A549 (cell line): ENCODE measurements around the gene ATP2A3. TPM values are rescaled to one million over a fixed set of nuclear protein-coding genes. Genes with fewer than 3 reads are reported as not detected.

Experiments
- ATAC-seq, 2 experiments: fragments of 200-7000 bp in 1 of 2; fragments of >200 bp in 1 of 2; cut with Nextera tagmentation in 1 of 2; cut with Tn5 transposase in 1 of 2; 3 replicates each; pipeline versions ENCODE4 v1.8.0 to v1.9.1; 2018 to 2020; ENCODE audit warnings: mild to moderate bottlenecking in 1 of 2, moderate library complexity in 1 of 2
- CTCF ChIA-PET: fragments of 300-600 bp; sonication (Branson Sonifier 250); formaldehyde crosslinking; extraction: SDS; loops from one replicate; lab custom pipeline; 2021; ENCODE audit warnings: antibody characterized with exemption, inconsistent platforms; lab: Yijun Ruan, JAX
- POLR2A ChIA-PET: fragments of 350-600 bp; formaldehyde crosslinking; extraction: SDS; loops from one replicate; lab custom pipeline; 2021; ENCODE audit warnings: antibody characterized with exemption, inconsistent platforms; lab: Yijun Ruan, JAX
- DNase-seq, 2 experiments: peaks; one replicate each; pipeline versions ENCODE4 v3.0.0 to v3.0.0-alpha.2; 2011 to 2016; ENCODE audit warnings: low read depth in 1 of 2, low spot score in 1 of 2
- FAIRE-seq: peaks from 2 replicates; lab custom pipeline; 2011; peaks lifted over from hg19 to GRCh38; lab: Jason Lieb, UNC
- H3K27ac ChIP-seq, 2 experiments: fragments of >200 bp; sonication (Bioruptor Twin); formaldehyde crosslinking; 3 replicates each; pipeline ENCODE4 v1.5.1; 2016 to 2017
- H3K4me1 ChIP-seq: fragments of >200 bp; sonication (Bioruptor Twin); formaldehyde crosslinking; 3 replicates; pipeline ENCODE4 v1.6.1; 2016
- H3K4me2 ChIP-seq: fragments of >200 bp; sonication (Bioruptor Twin); formaldehyde crosslinking; 3 replicates; pipeline ENCODE4 v1.6.1; 2016
- H3K4me3 ChIP-seq: fragments of >200 bp; sonication (Bioruptor Twin); formaldehyde crosslinking; 3 replicates; pipeline ENCODE4 v1.5.1; 2016
- H3K9me3 ChIP-seq: fragments of >200 bp; sonication (Bioruptor Twin); formaldehyde crosslinking; 3 replicates; pipeline ENCODE4 v1.6.1; 2016
- CBX2 ChIP-seq: fragments of 200-600 bp; sonication (generic); IDR thresholded peaks from 2 replicates; pipeline ENCODE4 v1.6.1; 2016; ENCODE audit warnings: low read depth, mild to moderate bottlenecking, borderline replicate concordance
- CHD2 ChIP-seq: fragments of 150-350 bp; IDR thresholded peaks from 2 replicates; pipeline ENCODE4 v1.6.1; 2014; ENCODE audit warnings: low read length; ENCODE audit not compliant: partially characterized antibody
- EHF ChIP-seq: fragments of 250-450 bp; sonication (Bioruptor Pico); IDR thresholded peaks from 2 replicates; pipeline ENCODE4 v1.5.0; 2020; ENCODE audit warnings: mild to moderate bottlenecking
- EHMT2 ChIP-seq: fragments of 200-600 bp; sonication (generic); IDR thresholded peaks from 2 replicates; pipeline ENCODE4 v1.6.1; 2016; ENCODE audit warnings: antibody characterized with exemption, low read depth, mild to moderate bottlenecking, moderate library complexity
- FOSL2 ChIP-seq, 2 experiments: fragments of 450-650 bp in 1 of 2; fragments of >200 bp in 1 of 2; sonication (Bioruptor Twin) in 1 of 2; formaldehyde crosslinking; IDR thresholded peaks; 2 replicates each; pipeline versions ENCODE4 v1.5.0 to v1.6.1; 2016 to 2020; ENCODE audit warnings: mild to moderate bottlenecking in 1 of 2, moderate library complexity in 1 of 2
- FOXS1 ChIP-seq: fragments of 250-450 bp; sonication (Bioruptor Pico); IDR thresholded peaks from 2 replicates; pipeline ENCODE4 v1.5.0; 2020; ENCODE audit warnings: mild to moderate bottlenecking, moderate library complexity
- HOXA7 ChIP-seq: fragments of 250-450 bp; sonication (Bioruptor Pico); IDR thresholded peaks from 2 replicates; pipeline ENCODE4 v1.5.0; 2020; ENCODE audit warnings: mild to moderate bottlenecking, moderate library complexity
- HOXB13 ChIP-seq: fragments of 250-450 bp; sonication (Bioruptor Pico); IDR thresholded peaks from 2 replicates; pipeline ENCODE4 v1.5.0; 2020; ENCODE audit warnings: low read depth, mild to moderate bottlenecking, moderate library complexity
- JUN ChIP-seq, 2 experiments: fragments of >200 bp; sonication (Bioruptor Twin); formaldehyde crosslinking; IDR thresholded peaks; 2 replicates in 1 of 2; 3 replicates in 1 of 2; pipeline ENCODE4 v1.6.1; 2016 to 2017
- KDM1A ChIP-seq: fragments of 200-600 bp; sonication (generic); IDR thresholded peaks from 2 replicates; pipeline ENCODE4 v1.6.1; 2016; ENCODE audit warnings: low read depth, mild to moderate bottlenecking
- KDM5A ChIP-seq: fragments of 200-600 bp; sonication (generic); IDR thresholded peaks from 2 replicates; pipeline ENCODE4 v1.6.1; 2016; ENCODE audit warnings: antibody characterized with exemption, mild to moderate bottlenecking
- MAZ ChIP-seq: fragments of 150-350 bp; IDR thresholded peaks from 2 replicates; pipeline ENCODE4 v1.6.1; 2014; ENCODE audit warnings: antibody characterized with exemption, low read depth, low read length, borderline replicate concordance
- NPAS2 ChIP-seq: fragments of 250-450 bp; sonication (Bioruptor Pico); IDR thresholded peaks from 2 replicates; pipeline ENCODE4 v1.8.0; 2022; ENCODE audit warnings: mild to moderate bottlenecking, moderate library complexity, borderline replicate concordance
- NR3C1 ChIP-seq: fragments of >200 bp; sonication (Bioruptor Twin); formaldehyde crosslinking; IDR thresholded peaks from 3 replicates; pipeline ENCODE4 v1.6.1; 2017
- POLR2A ChIP-seq: IDR thresholded peaks from 2 replicates; pipeline ENCODE4 v1.6.1; 2012; ENCODE audit warnings: mild to moderate bottlenecking, low read length
- RAD21 ChIP-seq, 2 experiments: fragments of >200 bp in 1 of 2; sonication (Bioruptor Twin) in 1 of 2; formaldehyde crosslinking in 1 of 2; IDR thresholded peaks in 1 of 2; conservative IDR thresholded peaks in 1 of 2; 2 replicates in 1 of 2; 3 replicates in 1 of 2; pipeline ENCODE4 v1.6.1; 2012 to 2018; ENCODE audit warnings: inconsistent platforms in 1 of 2
- RCOR1 ChIP-seq: fragments of 150-350 bp; IDR thresholded peaks from 2 replicates; pipeline ENCODE4 v1.6.1; 2014; ENCODE audit warnings: antibody characterized with exemption, low read length, low read depth
- RNF2 ChIP-seq: fragments of 200-600 bp; sonication (generic); IDR thresholded peaks from 2 replicates; pipeline ENCODE4 v1.6.1; 2016; ENCODE audit warnings: low read depth, mild to moderate bottlenecking, antibody characterized with exemption, moderate library complexity, borderline replicate concordance
- SMC3 ChIP-seq: fragments of >200 bp; sonication (Bioruptor Twin); formaldehyde crosslinking; IDR thresholded peaks from 3 replicates; pipeline ENCODE4 v1.6.1; 2018; ENCODE audit warnings: inconsistent platforms
- TP53 ChIP-seq: fragments of 250-450 bp; sonication (Bioruptor Pico); IDR thresholded peaks from 2 replicates; pipeline ENCODE4 v1.5.0; 2021; ENCODE audit warnings: mild to moderate bottlenecking, moderate library complexity
- WGBS: methylation state at CpG from one replicate; pipeline ENCODE4 v1.1.6; 2017; ENCODE audit errors: missing lambda C conversion rate; 5-methylcytosine and 5-hydroxymethylcytosine counted together
- polyA plus RNA-seq, 4 experiments: library from polyadenylated mRNA; depleted of rRNA in 3 of 4; stranded (reverse); fragments of >200 nt; fragmentation: RNase III in 1 of 4; extraction: RNeasy Plus Mini Kit Qiagen cat#74134 plus additional on column Dnase treatment in 1 of 4; gene quantifications; 2 replicates in 3 of 4; 3 replicates in 1 of 4; pipeline ENCODE4 v1.2.3, GENCODE V29; 2011 to 2017
- TF ChIP-seq, protein P1 (sequence below): fragments of >200 bp; sonication (Bioruptor Twin); formaldehyde crosslinking; IDR thresholded peaks from 3 replicates; pipeline ENCODE4 v1.5.1; 2016
- TF ChIP-seq, protein P2 (sequence below): IDR thresholded peaks from 2 replicates; pipeline ENCODE4 v1.6.1; 2012
- TF ChIP-seq, protein P3 (sequence below): IDR thresholded peaks from 2 replicates; pipeline ENCODE4 v1.6.1; 2012; ENCODE audit warnings: low read depth, borderline replicate concordance
- TF ChIP-seq, protein P4 (sequence below): fragments of 250-450 bp; sonication (Bioruptor Pico); IDR thresholded peaks from 2 replicates; pipeline ENCODE4 v1.5.0; 2021; ENCODE audit warnings: mild to moderate bottlenecking, moderate library complexity, borderline replicate concordance
- TF ChIP-seq, protein P5 (sequence below): fragments of 150-350 bp; IDR thresholded peaks from 2 replicates; pipeline ENCODE4 v1.6.1; 2014; ENCODE audit warnings: low read depth, mild to moderate bottlenecking, low read length

ATP2A3 gene
- polyA plus RNA-seq, 2 of the 4 experiments (the other 2 are of a cell fraction): 3.1 to 5.5 TPM

DNA sequence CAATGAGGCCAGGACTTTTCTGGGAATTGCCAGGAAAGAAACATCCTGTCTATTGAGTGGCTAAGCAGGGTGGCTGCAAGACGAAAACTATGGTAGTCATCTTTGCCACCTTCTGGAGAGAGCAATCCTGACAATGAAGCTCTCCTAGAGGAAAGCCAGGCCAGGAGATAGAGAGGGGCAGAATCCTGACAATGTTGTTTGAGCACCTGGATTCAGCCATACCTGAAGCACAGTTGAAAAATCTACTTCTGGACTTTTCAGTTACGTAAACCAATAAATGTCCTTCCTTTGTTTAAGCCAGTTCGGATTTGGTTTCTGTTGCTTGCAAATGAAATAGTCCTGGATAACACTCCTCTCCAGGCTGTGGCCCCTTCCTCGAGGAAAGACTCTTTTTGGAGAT is 57.4 kb downstream of the ATP2A3 start:
- ATAC-seq (no peak), DNase-seq (no peak), FAIRE-seq (no peak)
- Histone ChIP-seq H3K4me3 (no peak overlapping the region), H3K27ac (no peak overlapping the region), H3K4me2 (no peak overlapping the region), H3K9me3 (no peaks in the 10 kb centered on the region), H3K4me1 (no peaks in the 10 kb centered on the region)
- ChIA-PET POLR2A (no interaction called here), CTCF (interaction anchor here (0.8 to 16.6 kb wide), 18 partner anchors 10 to 172 kb away, joined by 3 to 256 read pairs (median 10); partner anchors contain the start of genes CAMKK1, NCBP3 and P2RX1)
- WGBS: 74% methylated on average over 4 of the region's 4 CpGs
- TF ChIP-seq TP53 (CRISPR knock-in tag) (no peak), RCOR1 (no peak), KDM5A (no peak)

DNA sequence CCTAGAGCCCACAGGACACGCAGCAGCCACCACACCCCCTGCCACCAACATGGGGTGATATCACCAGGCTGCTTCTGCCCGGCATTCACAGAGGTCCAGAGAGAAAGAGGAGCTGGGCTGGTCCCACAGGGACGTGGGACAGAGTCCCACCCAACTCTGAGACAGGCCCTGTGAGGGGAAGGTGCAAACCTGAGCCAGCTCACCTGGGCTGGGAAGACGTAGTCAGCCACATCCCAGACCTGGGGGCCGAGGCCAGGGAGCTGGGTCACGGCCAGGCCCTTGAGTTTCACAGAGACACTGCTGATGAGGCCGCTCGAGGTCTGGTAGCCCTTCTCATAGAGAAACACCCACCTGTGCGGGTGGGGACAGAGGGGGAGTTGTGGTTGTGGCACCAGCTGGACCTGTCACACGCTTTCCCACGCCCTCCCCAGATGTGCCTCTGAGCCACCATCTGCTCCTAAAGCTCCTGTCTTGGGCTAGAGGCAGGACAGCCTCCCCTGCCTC is 59.2 kb downstream of the ATP2A3 start:
- Histone ChIP-seq H3K27ac (no peak overlapping the region), H3K9me3 (no peaks in the 10 kb centered on the region), H3K4me1 (peaks cover 7% of the 10 kb centered on the region; the same call in 2 of the 3 replicates)
- TF ChIP-seq, protein P1, sequence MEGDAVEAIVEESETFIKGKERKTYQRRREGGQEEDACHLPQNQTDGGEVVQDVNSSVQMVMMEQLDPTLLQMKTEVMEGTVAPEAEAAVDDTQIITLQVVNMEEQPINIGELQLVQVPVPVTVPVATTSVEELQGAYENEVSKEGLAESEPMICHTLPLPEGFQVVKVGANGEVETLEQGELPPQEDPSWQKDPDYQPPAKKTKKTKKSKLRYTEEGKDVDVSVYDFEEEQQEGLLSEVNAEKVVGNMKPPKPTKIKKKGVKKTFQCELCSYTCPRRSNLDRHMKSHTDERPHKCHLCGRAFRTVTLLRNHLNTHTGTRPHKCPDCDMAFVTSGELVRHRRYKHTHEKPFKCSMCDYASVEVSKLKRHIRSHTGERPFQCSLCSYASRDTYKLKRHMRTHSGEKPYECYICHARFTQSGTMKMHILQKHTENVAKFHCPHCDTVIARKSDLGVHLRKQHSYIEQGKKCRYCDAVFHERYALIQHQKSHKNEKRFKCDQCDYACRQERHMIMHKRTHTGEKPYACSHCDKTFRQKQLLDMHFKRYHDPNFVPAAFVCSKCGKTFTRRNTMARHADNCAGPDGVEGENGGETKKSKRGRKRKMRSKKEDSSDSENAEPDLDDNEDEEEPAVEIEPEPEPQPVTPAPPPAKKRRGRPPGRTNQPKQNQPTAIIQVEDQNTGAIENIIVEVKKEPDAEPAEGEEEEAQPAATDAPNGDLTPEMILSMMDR: no peak
- TF ChIP-seq JUN (IDR thresholded peaks at IDR 0.05) (no peak), RNF2 (no peak), EHF (CRISPR knock-in tag) (no peak), NPAS2 (CRISPR knock-in tag) (no peak), CHD2 (no peak), RAD21 (conservative IDR thresholded peaks at IDR 0.05 in 1 of 2, IDR thresholded peaks at IDR 0.05 in 1 of 2) (no peak), NR3C1 (no peak), FOSL2 (IDR thresholded peaks at IDR 0.05) (no peak), FOSL2 (CRISPR knock-in tag; IDR thresholded peaks at IDR 0.05) (no peak), HOXB13 (CRISPR knock-in tag) (no peak), SMC3 (no peak), HOXA7 (CRISPR knock-in tag) (no peak)
- TF ChIP-seq, protein P2, sequence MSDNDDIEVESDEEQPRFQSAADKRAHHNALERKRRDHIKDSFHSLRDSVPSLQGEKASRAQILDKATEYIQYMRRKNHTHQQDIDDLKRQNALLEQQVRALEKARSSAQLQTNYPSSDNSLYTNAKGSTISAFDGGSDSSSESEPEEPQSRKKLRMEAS: no peak
- TF ChIP-seq, protein P3, sequence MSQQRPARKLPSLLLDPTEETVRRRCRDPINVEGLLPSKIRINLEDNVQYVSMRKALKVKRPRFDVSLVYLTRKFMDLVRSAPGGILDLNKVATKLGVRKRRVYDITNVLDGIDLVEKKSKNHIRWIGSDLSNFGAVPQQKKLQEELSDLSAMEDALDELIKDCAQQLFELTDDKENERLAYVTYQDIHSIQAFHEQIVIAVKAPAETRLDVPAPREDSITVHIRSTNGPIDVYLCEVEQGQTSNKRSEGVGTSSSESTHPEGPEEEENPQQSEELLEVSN: no peak
- TF ChIP-seq, all 56 proteins: peak for 0
- ChIA-PET POLR2A (interaction anchor here (1.2 kb wide), 1 partner anchor 15 kb away, joined by 3 read pairs; no protein-coding TSS in a partner anchor), CTCF (interaction anchor here (0.5 to 16.6 kb wide), 16 partner anchors 9 to 508 kb away, joined by 3 to 256 read pairs (median 7); partner anchors contain the start of genes NCBP3 and P2RX1)
- 75% methylated on average over 6 of the region's 11 CpGs for WGBS
- Histone ChIP-seq H3K4me3 (no peak overlapping the region), H3K4me2 (no peak overlapping the region)
- FAIRE-seq (no peak), ATAC-seq (no peak; a peak in 2 of 6 replicates), DNase-seq (no peak)

DNA sequence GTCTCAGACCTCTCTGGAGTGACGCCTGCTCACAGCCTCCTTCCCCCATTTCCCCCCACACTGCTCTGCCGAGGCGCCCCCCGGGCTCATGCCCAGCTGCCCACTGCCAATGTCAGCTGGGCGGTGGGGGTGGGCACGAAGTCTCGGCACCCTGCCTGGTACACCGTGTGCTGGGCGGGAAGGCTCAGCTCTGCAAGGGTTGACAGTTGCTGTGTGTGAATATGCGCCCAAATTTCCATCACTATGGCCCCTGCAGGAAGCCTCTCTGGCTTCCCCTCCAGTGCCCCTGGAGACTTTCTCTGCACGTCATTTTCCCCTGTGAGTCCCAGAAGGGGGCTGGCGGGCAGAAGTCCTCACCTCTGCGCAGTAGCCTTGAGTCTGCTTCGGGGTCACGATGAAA is 59.7 kb downstream of the ATP2A3 start:
- H3K4me2 ChIP-seq: no peak overlapping the region
- FAIRE-seq: no peak
- 84% methylated on average over 15 of the region's 15 CpGs for WGBS
- no peak for ATAC-seq
- DNase-seq: no peak
- H3K4me3 ChIP-seq: no peak overlapping the region
- TF ChIP-seq NR3C1: no peak
- no peak for TF ChIP-seq EHMT2
- TF ChIP-seq POLR2A: no peak
- no peak for TF ChIP-seq RNF2
- TF ChIP-seq, protein P1: no peak
- no peak for TF ChIP-seq MAZ
- TF ChIP-seq, protein P4, sequence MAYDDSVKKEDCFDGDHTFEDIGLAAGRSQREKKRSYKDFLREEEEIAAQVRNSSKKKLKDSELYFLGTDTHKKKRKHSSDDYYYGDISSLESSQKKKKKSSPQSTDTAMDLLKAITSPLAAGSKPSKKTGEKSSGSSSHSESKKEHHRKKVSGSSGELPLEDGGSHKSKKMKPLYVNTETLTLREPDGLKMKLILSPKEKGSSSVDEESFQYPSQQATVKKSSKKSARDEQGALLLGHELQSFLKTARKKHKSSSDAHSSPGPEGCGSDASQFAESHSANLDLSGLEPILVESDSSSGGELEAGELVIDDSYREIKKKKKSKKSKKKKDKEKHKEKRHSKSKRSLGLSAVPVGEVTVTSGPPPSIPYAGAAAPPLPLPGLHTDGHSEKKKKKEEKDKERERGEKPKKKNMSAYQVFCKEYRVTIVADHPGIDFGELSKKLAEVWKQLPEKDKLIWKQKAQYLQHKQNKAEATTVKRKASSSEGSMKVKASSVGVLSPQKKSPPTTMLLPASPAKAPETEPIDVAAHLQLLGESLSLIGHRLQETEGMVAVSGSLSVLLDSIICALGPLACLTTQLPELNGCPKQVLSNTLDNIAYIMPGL (CRISPR knock-in tag): no peak
- TF ChIP-seq, protein P5, sequence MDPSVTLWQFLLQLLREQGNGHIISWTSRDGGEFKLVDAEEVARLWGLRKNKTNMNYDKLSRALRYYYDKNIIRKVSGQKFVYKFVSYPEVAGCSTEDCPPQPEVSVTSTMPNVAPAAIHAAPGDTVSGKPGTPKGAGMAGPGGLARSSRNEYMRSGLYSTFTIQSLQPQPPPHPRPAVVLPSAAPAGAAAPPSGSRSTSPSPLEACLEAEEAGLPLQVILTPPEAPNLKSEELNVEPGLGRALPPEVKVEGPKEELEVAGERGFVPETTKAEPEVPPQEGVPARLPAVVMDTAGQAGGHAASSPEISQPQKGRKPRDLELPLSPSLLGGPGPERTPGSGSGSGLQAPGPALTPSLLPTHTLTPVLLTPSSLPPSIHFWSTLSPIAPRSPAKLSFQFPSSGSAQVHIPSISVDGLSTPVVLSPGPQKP: no peak
- TF ChIP-seq FOXS1 (CRISPR knock-in tag): no peak
- TF ChIP-seq KDM1A: no peak
- TF ChIP-seq TP53 (CRISPR knock-in tag): no peak
- TF ChIP-seq CBX2: no peak
- TF ChIP-seq, all 56 proteins: peak for 0
- ChIA-PET POLR2A (no interaction called here), CTCF (interaction anchor here (0.5 to 16.6 kb wide), 9 partner anchors 11 to 171 kb away, joined by 3 to 256 read pairs (median 8); partner anchors contain the start of genes NCBP3 and P2RX1)
- Histone ChIP-seq H3K27ac (no peak overlapping the region), H3K4me1 (peaks cover 7% of the 10 kb centered on the region; the same call in 2 of the 3 replicates), H3K9me3 (no peaks in the 10 kb centered on the region)
